IMR-90 (cell line): Measurements from ENCODE around the gene SLC52A3. TPM values are rescaled to one million over a fixed set of nuclear protein-coding genes. Genes with fewer than 3 reads are reported as not detected.

Experiments
- ATAC-seq: fragments of 200-7000 bp; cut with Tn5 transposase; 2 replicates; pipeline ENCODE4 v1.9.1; 2020; ENCODE audit warnings: low read depth, mild to moderate bottlenecking, moderate library complexity
- BruUV-seq: library from RNA; stranded (reverse); fragments of 400-500 nt; replicated peaks from 2 replicates; lab custom pipeline; 2021; lab: Mats Ljungman, UMichigan
- CTCF ChIA-PET: fragments of 300-600 bp; formaldehyde crosslinking; extraction: SDS; loops from one replicate; lab custom pipeline; 2021; ENCODE audit warnings: antibody characterized with exemption; lab: Yijun Ruan, JAX
- POLR2A ChIA-PET: fragments of 300-600 bp; sonication (Branson Sonifier 250); formaldehyde crosslinking; loops from one replicate; lab custom pipeline; 2022; ENCODE audit warnings: antibody characterized with exemption; ENCODE audit not compliant: unreplicated experiment; lab: Charles Lee
- DNase-seq: peaks from one replicate; pipeline ENCODE4 v3.0.0; 2013
- H2AFZ ChIP-seq: replicated peaks from 2 replicates; pipeline ENCODE3; 2013; ENCODE audit warnings: low read length, mild to moderate bottlenecking; ENCODE audit not compliant: poor library complexity
- H2AK5ac ChIP-seq: 2 replicates; pipeline ENCODE4 v1.6.1; 2013; ENCODE audit warnings: low read depth, low read length, inconsistent platforms
- H2AK9ac ChIP-seq: replicated peaks from 2 replicates; pipeline ENCODE3; 2013; ENCODE audit warnings: mild to moderate bottlenecking, low read depth, low read length, moderate library complexity; ENCODE audit not compliant: poor library complexity
- H2BK120ac ChIP-seq: 2 replicates; pipeline ENCODE4 v1.6.1; 2013; ENCODE audit warnings: low read depth, low read length, inconsistent platforms
- H2BK15ac ChIP-seq: 3 replicates; pipeline ENCODE4 v1.6.1; 2013; ENCODE audit warnings: low read depth, low read length, inconsistent platforms
- H2BK20ac ChIP-seq: 2 replicates; pipeline ENCODE4 v1.6.1; 2013; ENCODE audit warnings: low read depth, mild to moderate bottlenecking, inconsistent platforms, low read length, moderate library complexity
- H2BK5ac ChIP-seq: 2 replicates; pipeline ENCODE4 v1.6.1; 2013; ENCODE audit warnings: mild to moderate bottlenecking, low read depth, low read length, inconsistent platforms; ENCODE audit not compliant: poor library complexity, severe bottlenecking
- H3K14ac ChIP-seq: replicated peaks from 2 replicates; pipeline ENCODE4 v1.6.1; 2013; ENCODE audit warnings: low read depth, low read length, inconsistent platforms
- H3K18ac ChIP-seq: 2 replicates; pipeline ENCODE4 v1.6.1; 2013; ENCODE audit warnings: low read depth, low read length, control low read depth
- H3K23ac ChIP-seq: 2 replicates; pipeline ENCODE4 v1.6.1; 2013; ENCODE audit warnings: low read depth, low read length, inconsistent platforms
- H3K27ac ChIP-seq: 2 replicates; pipeline ENCODE4 v1.5.1; 2013; ENCODE audit warnings: mild to moderate bottlenecking, control low read depth, low read length; ENCODE audit not compliant: insufficient read depth
- H3K27me3 ChIP-seq: 2 replicates; pipeline ENCODE4 v1.6.1; 2013; ENCODE audit warnings: low read length; ENCODE audit not compliant: control insufficient read depth, insufficient read depth
- H3K36me3 ChIP-seq: 2 replicates; pipeline ENCODE4 v1.6.1; 2013; ENCODE audit warnings: low read length, mixed read lengths; ENCODE audit not compliant: control insufficient read depth, insufficient read depth
- H3K4ac ChIP-seq: 2 replicates; pipeline ENCODE4 v1.6.1; 2013; ENCODE audit warnings: low read depth, low read length, inconsistent platforms
- H3K4me1 ChIP-seq: 2 replicates; pipeline ENCODE4 v1.6.1; 2013; ENCODE audit warnings: low read length, mixed read lengths; ENCODE audit not compliant: control insufficient read depth, insufficient read depth
- H3K4me2 ChIP-seq: 2 replicates; pipeline ENCODE4 v1.6.1; 2013; ENCODE audit warnings: low read depth, mild to moderate bottlenecking, control low read depth, low read length, moderate library complexity
- H3K4me3 ChIP-seq: 2 replicates; pipeline ENCODE4 v1.5.1; 2013; ENCODE audit warnings: low read depth, mild to moderate bottlenecking, control low read depth, low read length, moderate library complexity; ENCODE audit not compliant: insufficient read depth
- H3K56ac ChIP-seq: 2 replicates; pipeline ENCODE4 v1.6.1; 2013; ENCODE audit warnings: low read length, inconsistent platforms; ENCODE audit not compliant: insufficient read depth; ENCODE audit errors: extremely low read depth
- H3K79me1 ChIP-seq, 2 experiments: 2 replicates each; pipeline ENCODE4 v1.6.1; 2013; ENCODE audit warnings: low read length in 2 of 2, inconsistent platforms in 1 of 2, low read depth in 1 of 2
- H3K9ac ChIP-seq: 2 replicates; pipeline ENCODE4 v1.6.1; 2013; ENCODE audit warnings: low read depth, low read length, control low read depth
- H3K9me1 ChIP-seq: 2 replicates; pipeline ENCODE4 v1.6.1; 2013; ENCODE audit warnings: low read length, inconsistent platforms; ENCODE audit not compliant: insufficient read depth
- H3K9me3 ChIP-seq: 2 replicates; pipeline ENCODE4 v1.6.1; 2013; ENCODE audit warnings: low read length; ENCODE audit not compliant: control insufficient read depth, insufficient read depth
- H4K20me1 ChIP-seq: 2 replicates; pipeline ENCODE4 v1.6.1; 2013; ENCODE audit warnings: low read length, inconsistent platforms; ENCODE audit not compliant: insufficient read depth
- H4K5ac ChIP-seq: 2 replicates; pipeline ENCODE4 v1.6.1; 2013; ENCODE audit warnings: mild to moderate bottlenecking, low read depth, low read length, control low read depth
- H4K8ac ChIP-seq, 2 experiments: 2 replicates each; pipeline ENCODE4 v1.6.1; 2013; ENCODE audit warnings: low read depth in 2 of 2, low read length in 2 of 2, control low read depth in 1 of 2, inconsistent platforms in 1 of 2
- H4K91ac ChIP-seq: 2 replicates; pipeline ENCODE4 v1.6.1; 2013; ENCODE audit warnings: low read depth, low read length, inconsistent platforms; ENCODE audit not compliant: insufficient read depth
- CEBPB ChIP-seq: IDR thresholded peaks from 2 replicates; pipeline ENCODE4 v1.6.1; 2012; ENCODE audit warnings: low read depth, low read length, improper control_type of control experiment
- FOS ChIP-seq: fragments of 150-350 bp; IDR thresholded peaks from 2 replicates; pipeline ENCODE4 v1.6.1; 2016; ENCODE audit warnings: low read depth, low read length
- RAD21 ChIP-seq: IDR thresholded peaks from 2 replicates; pipeline ENCODE4 v1.6.1; 2012; ENCODE audit warnings: low read length, improper control_type of control experiment
- SMC3 ChIP-seq: fragments of 150-350 bp; IDR thresholded peaks from 2 replicates; pipeline ENCODE4 v1.6.1; 2016; ENCODE audit warnings: low read depth, mild to moderate bottlenecking, antibody characterized with exemption, low read length, moderate library complexity
- WGBS, 2 experiments: methylation state at CpG; one replicate each; pipeline versions ENCODE4 v1.1.5 to v1.1.7; 2013; ENCODE audit warnings: missing lambda C conversion rate in 2 of 2; ENCODE audit not compliant: insufficient read length in 1 of 2; ENCODE audit errors: extremely low coverage in 2 of 2; 5-methylcytosine and 5-hydroxymethylcytosine counted together
- dilution Hi-C: fragments of 300-500 bp; cut with HindIII; formaldehyde crosslinking; loops from one replicate; pipeline ENCODE4 v1.14.3; 2018; ENCODE audit warnings: low sequenced_read_pairs; ENCODE audit not compliant: unreplicated experiment
- in situ Hi-C: fragments of 300-500 bp; cut with MboI; formaldehyde crosslinking; loops from 3 replicates; pipeline ENCODE4 v1.14.3; 2019; ENCODE audit warnings: low sequenced_read_pairs, inconsistent platforms, mixed read lengths
- intact Hi-C: fragments of 100-400 bp; cut with micrococcal nuclease; formaldehyde crosslinking; loops from 2 replicates; pipeline ENCODE4 v1.10.0; 2022
- polyA plus RNA-seq, 3 experiments: library from polyadenylated mRNA; depleted of rRNA; stranded (reverse); fragments of >200 nt; gene quantifications; 2 replicates each; pipeline ENCODE4 v1.2.3, GENCODE V29; 2012; ENCODE audit warnings: low replicate concordance in 1 of 3
- total RNA-seq: library from RNA; depleted of rRNA; stranded (reverse); fragments of >200 nt; gene quantifications from 2 replicates; pipeline ENCODE4 v1.2.3, GENCODE V29; 2012

The SLC52A3 gene
- total and polyA plus RNA-seq, 2 of the 4 experiments (the other 2 are of a cell fraction): not detected

- no peak overlapping the region for H4K8ac ChIP-seq
- H4K91ac ChIP-seq: no peak overlapping the region
- TF ChIP-seq CEBPB (no peak), RAD21 (no peak), SMC3 (no peak), FOS (no peak)
- no peaks in the 10 kb centered on the region for H3K9me3 ChIP-seq
- H3K4me1 ChIP-seq: no peaks in the 10 kb centered on the region
- no peak overlapping the region for H3K18ac ChIP-seq
- no peak overlapping the region for H3K4me2 ChIP-seq
- H3K9ac ChIP-seq: no peak overlapping the region
- no peak overlapping the region for H3K4ac ChIP-seq
- H2BK15ac ChIP-seq: no peak overlapping the region
- no peak overlapping the region for H2AFZ ChIP-seq
- H3K4me3 ChIP-seq: no peak overlapping the region
- WGBS, 2 experiments: no CpG with 5 or more reads among the region's 1 CpG
- no peak overlapping the region for H4K5ac ChIP-seq
- no TSS peak for BruUV-seq
- DNase-seq (no peak), ATAC-seq (no peak)
- in situ Hi-C loops (no loop called here), intact Hi-C loops (no loop called here), dilution Hi-C loops (no loop called here)
- H3K36me3 ChIP-seq: no peaks in the 10 kb centered on the region
- no peaks in the 10 kb centered on the region for H3K79me1 ChIP-seq
- no peak overlapping the region for H3K14ac ChIP-seq
- H3K23ac ChIP-seq: no peak overlapping the region
- H2AK5ac ChIP-seq: no peak overlapping the region
- ChIA-PET CTCF (no interaction called here), POLR2A (no interaction called here)
- no peak overlapping the region for H3K56ac ChIP-seq
- no peak overlapping the region for H2AK9ac ChIP-seq
- no peak overlapping the region for H2BK5ac ChIP-seq
- peaks cover 1% of the 10 kb centered on the region; the same call in 1 of the 2 replicates for H3K27me3 ChIP-seq
- H3K27ac ChIP-seq: no peak overlapping the region
- H3K9me1 ChIP-seq: no peaks in the 10 kb centered on the region
- H4K20me1 ChIP-seq: no peaks in the 10 kb centered on the region
- H2BK120ac ChIP-seq: no peak overlapping the region
- no peak overlapping the region for H2BK20ac ChIP-seq
Observed at GRCh38 chr20:787825-788224, 19.5 kb upstream of the SLC52A3 start.
